Pancreas (tissue), 10 donors: ENCODE data around the gene PRR22. TPM values are rescaled to one million over a fixed set of nuclear protein-coding genes. Genes with fewer than 3 reads are reported as not detected.

Experiments
- ATAC-seq, 4 donors: fragments of 200-7000 bp; cut with Tn5 transposase; one replicate each; pipeline versions ENCODE4 v1.8.0 to v1.9.1; 2020; ENCODE audit warnings: mild to moderate bottlenecking in 4 of 4, moderate library complexity in 4 of 4
- DNase-seq, 6 donors: peaks; one replicate each; pipeline ENCODE4 v3.0.0-alpha.2; 2020
- FAIRE-seq: peaks from 2 replicates; lab custom pipeline; 2012; peaks lifted over from hg19 to GRCh38; lab: Jason Lieb, UNC
- H3K27ac ChIP-seq, 4 donors: fragments of 200-600 bp; sonication (generic); 1 replicate in 3 of 4; 2 replicates in 1 of 4; pipeline versions ENCODE4 v1.5.0 to v1.8.0; 2020
- H3K27me3 ChIP-seq, 4 donors: fragments of 200-600 bp; one replicate each; pipeline ENCODE4 v1.8.0; 2021
- H3K36me3 ChIP-seq, 3 donors: fragments of 200-600 bp; sonication (generic) in 1 of 3; one replicate each; pipeline versions ENCODE4 v1.5.0 to v1.8.0; 2020 to 2021
- H3K4me1 ChIP-seq, 3 donors: fragments of 200-600 bp; one replicate each; pipeline ENCODE4 v1.8.0; 2021
- H3K4me3 ChIP-seq, 4 donors: fragments of 200-600 bp; sonication (generic) in 2 of 4; one replicate each; pipeline versions ENCODE4 v1.5.0 to v1.8.0; 2020 to 2021
- H3K9me3 ChIP-seq, 4 donors: fragments of 200-600 bp; one replicate each; pipeline ENCODE4 v1.8.0; 2021
- CTCF ChIP-seq, 4 donors: fragments of 200-600 bp; sonication (generic) in 3 of 4; IDR thresholded peaks; one replicate each; pipeline versions ENCODE4 v1.5.0 to v1.8.0; 2021; ENCODE audit warnings: antibody characterized with exemption in 4 of 4
- WGBS, 2 donors: extraction: QIAGEN DNeasy Blood & Tissue Kit; methylation state at CpG; one replicate each; pipeline ENCODE4 v1.1.7; 2013; 5-methylcytosine and 5-hydroxymethylcytosine counted together
- intact Hi-C, 3 donors: fragments of 100-400 bp; cut with DNase I; formaldehyde crosslinking; loops; one replicate each; pipeline versions ENCODE4 v1.11.1 to v1.14.2; 2022
- polyA plus RNA-seq, 2 donors: library from polyadenylated mRNA; stranded (reverse); fragments of 200-250 nt; gene quantifications; one replicate each; pipeline ENCODE4 v1.2.3, GENCODE V29; 2013
- total RNA-seq, 6 donors: library from RNA; stranded (reverse); fragmentation: NEBNext Ultra II Directional in 4 of 6; extraction: Animal tissue kit (Norgen Biotek cat#: 25700) in 4 of 6; gene quantifications; one replicate each; pipeline versions ENCODE4 v1.2.1 to v1.2.4, GENCODE V29; 2021 to 2023
- donor health status: healthy with polysubstance abuse.
- donor health status: DM: no; HTN: no; CAD: no; lungs with moderate emphysema.
- donor health status: DM: no; HTN: no; CAD: no.
- donor health status: control.
- donor health status: control.
- donor health status: Bipolar disorder and iron deficiency.
- donor health status: DM: yes; HTN: yes; CAD: no.
- donor health status: DM: no; HTN: no; CAD: no.
- donor health status: DM: no; HTN: no; CAD: no.
- donor health status: DM: yes; HTN: yes; CAD: no.

PRR22 gene
- total and polyA plus RNA-seq, 8 donors, result 0.61 to 25.9 (median 2.1) TPM

GRCh38 chr19:5826531-5827341 lies 42.2 kb upstream of the PRR22 start:
- no peak for TF ChIP-seq CTCF (IDR thresholded peaks at IDR 0.05)
- DNase-seq (peak; percentile 84 to 97 (median 91)), ATAC-seq (peak; percentile 46 to 71 (median 66)), FAIRE-seq (no peak)
- H3K4me1 ChIP-seq, result peaks cover 6 to 18% (median 6%) of the 10 kb centered on the region in 3 donors
- WGBS, 2 donors, result 11 to 13% methylated on average over 24 of the region's 24 CpGs
- H3K9me3 ChIP-seq, result no peaks in the 10 kb centered on the region
- no peak overlapping the region for H3K4me3 ChIP-seq
- H3K27me3 ChIP-seq, result no peaks in the 10 kb centered on the region
- intact Hi-C loops, result no loop called here
- no peaks in the 10 kb centered on the region for H3K36me3 ChIP-seq
- H3K27ac ChIP-seq, result peak overlapping the region; percentile 42 to 76 (median 47)

DNA sequence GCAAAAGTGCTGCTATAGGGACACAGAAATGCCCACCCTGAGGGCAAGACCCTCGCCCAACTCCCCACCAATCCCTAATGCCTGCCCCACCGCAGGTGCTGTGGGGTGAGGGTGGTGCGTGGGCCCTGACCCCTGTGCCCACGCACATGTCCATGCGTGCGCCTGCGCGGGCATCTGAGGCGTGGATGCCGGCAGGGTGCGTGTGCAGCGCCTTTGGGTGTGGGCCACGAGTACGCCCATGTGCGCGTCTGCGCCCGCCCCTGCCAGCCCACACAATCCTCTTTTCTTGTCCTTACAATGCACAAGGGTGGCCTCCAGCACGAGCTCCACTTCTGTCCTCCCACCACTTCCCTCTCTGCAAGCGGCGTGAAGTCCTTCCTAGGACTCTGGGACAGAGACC lies 40.6 kb upstream of the PRR22 start:
- FAIRE-seq (no peak), DNase-seq (no peak), ATAC-seq (no peak)
- intact Hi-C loops, result no loop called here
- Histone ChIP-seq H3K4me3 (no peak overlapping the region), H3K27me3 (no peaks in the 10 kb centered on the region), H3K36me3 (no peaks in the 10 kb centered on the region), H3K27ac (no peak overlapping the region), H3K9me3 (no peaks in the 10 kb centered on the region), H3K4me1 (peaks cover 6 to 18% (median 6%) of the 10 kb centered on the region in 3 donors)
- no peak for TF ChIP-seq CTCF (IDR thresholded peaks at IDR 0.05)
- WGBS, 2 donors, result 96 to 97% methylated on average over 21 of the region's 21 CpGs

DNA sequence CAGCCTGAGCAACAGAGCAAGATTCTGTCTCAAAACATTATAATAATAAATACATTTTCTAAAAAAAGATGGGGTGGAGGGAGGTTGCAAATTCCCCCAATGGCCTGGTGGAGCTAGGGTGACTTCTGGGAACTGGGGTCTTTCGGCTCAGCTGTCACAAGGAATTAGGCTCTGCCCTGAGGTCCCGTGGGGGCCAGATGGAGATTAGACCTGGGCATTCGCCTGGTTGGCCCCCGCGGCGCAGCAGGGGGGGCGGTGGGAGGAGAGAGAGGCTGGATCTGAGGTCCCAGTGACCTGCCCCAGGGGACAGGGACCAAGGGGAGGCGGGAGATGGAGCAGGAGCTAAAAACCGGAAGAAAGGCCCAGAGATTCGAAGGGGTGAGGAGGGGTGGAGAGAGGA lies 40.2 kb upstream of the PRR22 start:
- no peak for TF ChIP-seq CTCF (IDR thresholded peaks at IDR 0.05)
- ATAC-seq, result no peak
- no peaks in the 10 kb centered on the region for H3K9me3 ChIP-seq
- no peaks in the 10 kb centered on the region for H3K27me3 ChIP-seq
- no peak for DNase-seq
- peaks cover 6 to 18% (median 6%) of the 10 kb centered on the region in 3 donors for H3K4me1 ChIP-seq
- no peak overlapping the region for H3K4me3 ChIP-seq
- FAIRE-seq, result no peak
- H3K27ac ChIP-seq, result no peak overlapping the region
- WGBS, 2 donors, result 90 to 91% methylated on average over 9 to 10 of the region's 10 CpGs
- H3K36me3 ChIP-seq, result no peaks in the 10 kb centered on the region
- intact Hi-C loops, result no loop called here

GRCh38 chr19:5823579-5824281 lies 39.2 kb upstream of the PRR22 start:
- no peak overlapping the region for H3K4me3 ChIP-seq
- 75 to 78% methylated on average over 30 of the region's 30 CpGs for WGBS, 2 donors
- FAIRE-seq (no peak), DNase-seq (peak in 2 of 6 donors; percentile 34 to 62), ATAC-seq (no peak)
- H3K27me3 ChIP-seq, result no peaks in the 10 kb centered on the region
- intact Hi-C loops, result no loop called here
- no peaks in the 10 kb centered on the region for H3K9me3 ChIP-seq
- TF ChIP-seq CTCF (IDR thresholded peaks at IDR 0.05), result no peak
- H3K27ac ChIP-seq, result no peak overlapping the region
- H3K4me1 ChIP-seq, result peaks cover 6 to 14% (median 6%) of the 10 kb centered on the region in 3 donors
- no peaks in the 10 kb centered on the region for H3K36me3 ChIP-seq
